HG03354 (cell line): ENCODE data around the gene SPX.

ENCODE experiments used
- ATAC-seq: cut with Tn5 transposase; IDR thresholded peaks from one replicate; pipeline ENCODE4 v1.9.1; 2021; ENCODE audit warnings: mild to moderate bottlenecking; ENCODE audit not compliant: unreplicated experiment, poor library complexity, severe bottlenecking

The SPX gene

GRCh38 chr12:21529456-21529855 lies 3.4 kb downstream of the SPX start:
- ATAC-seq = no peak

DNA sequence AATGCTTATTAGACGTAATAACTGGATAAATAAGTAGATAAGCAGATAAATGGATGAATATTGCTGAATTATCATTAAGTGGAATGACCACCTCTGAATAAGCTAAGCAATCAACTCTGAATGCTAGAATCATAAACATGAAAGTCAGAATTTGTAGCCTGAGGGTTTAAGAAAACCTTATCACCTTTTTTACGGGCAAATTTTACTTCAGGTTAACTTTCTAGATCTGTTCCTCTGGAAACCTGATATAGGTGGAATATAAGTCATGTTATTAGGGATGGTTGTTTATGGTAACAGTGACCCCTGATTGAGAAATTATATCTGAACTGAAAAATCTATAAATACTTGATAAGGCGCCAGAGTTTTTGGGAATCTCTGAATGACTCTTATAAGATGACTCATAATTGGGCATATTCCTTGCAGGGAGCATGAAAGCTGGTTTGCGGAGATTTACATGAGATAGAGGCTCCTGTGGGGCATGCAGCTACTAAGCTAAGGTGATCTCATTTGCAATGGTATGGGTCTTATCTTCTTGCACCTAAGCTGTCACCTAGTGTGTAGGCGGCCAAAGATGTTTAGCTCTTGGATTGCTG lies 12.1 kb downstream of the SPX start:
- no peak for ATAC-seq

GRCh38 chr12:21539797-21540196 lies 13.7 kb downstream of the SPX start:
- ATAC-seq = peak; percentile 42

- no peak for ATAC-seq
Observed at GRCh38 chr12:21541773-21542172, 15.7 kb downstream of the SPX start.

DNA sequence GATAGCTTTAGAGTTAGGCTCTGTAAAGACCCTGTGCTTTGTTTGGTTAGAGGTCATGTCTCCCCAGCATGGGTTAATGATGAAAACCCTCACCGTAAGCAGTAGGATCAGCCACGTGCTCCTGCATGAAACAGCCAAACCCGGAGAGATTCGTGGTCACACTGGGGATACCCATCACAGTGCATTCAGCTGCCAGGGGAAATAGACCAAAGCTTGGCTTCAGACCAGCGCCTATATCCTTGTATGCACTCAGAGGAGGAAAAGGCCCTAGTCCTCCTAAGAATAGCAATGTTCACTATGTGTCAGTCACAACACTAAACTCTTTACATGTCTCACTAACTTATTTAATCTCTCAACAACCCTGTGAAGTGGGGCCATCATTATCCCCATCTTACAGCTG lies 16.3 kb downstream of the SPX start:
- no peak for ATAC-seq

- ATAC-seq = no peak
Observed at GRCh38 chr12:21543151-21543550, 17.1 kb downstream of the SPX start.

DNA sequence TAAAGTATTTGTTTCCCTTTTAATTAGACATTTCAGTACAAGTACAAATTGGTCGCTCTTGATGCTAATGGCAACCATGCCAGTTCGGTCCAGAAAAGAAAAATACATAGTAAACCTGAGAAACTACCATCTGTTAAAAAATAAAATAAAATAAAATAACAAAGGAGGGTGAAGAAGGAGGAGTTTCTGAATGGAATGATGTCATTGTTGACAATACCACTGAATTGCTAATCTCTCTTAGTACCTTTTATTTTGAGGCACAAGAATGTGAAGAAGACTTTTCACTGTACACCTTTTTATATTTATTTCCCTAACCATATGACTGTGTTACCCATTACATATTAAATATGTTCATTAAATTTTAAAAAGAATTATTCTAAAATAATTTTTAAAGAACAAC lies 19.5 kb downstream of the SPX start:
- no peak for ATAC-seq

- ATAC-seq = no peak
Observed at GRCh38 chr12:21546716-21547115, 20.6 kb downstream of the SPX start.

- ATAC-seq = no peak
Observed at GRCh38 chr12:21547437-21547836, 21.3 kb downstream of the SPX start.

GRCh38 chr12:21551841-21552465 lies 25.9 kb downstream of the SPX start:
- no peak for ATAC-seq

GRCh38 chr12:21552635-21553328 lies 26.7 kb downstream of the SPX start:
- no peak for ATAC-seq

DNA sequence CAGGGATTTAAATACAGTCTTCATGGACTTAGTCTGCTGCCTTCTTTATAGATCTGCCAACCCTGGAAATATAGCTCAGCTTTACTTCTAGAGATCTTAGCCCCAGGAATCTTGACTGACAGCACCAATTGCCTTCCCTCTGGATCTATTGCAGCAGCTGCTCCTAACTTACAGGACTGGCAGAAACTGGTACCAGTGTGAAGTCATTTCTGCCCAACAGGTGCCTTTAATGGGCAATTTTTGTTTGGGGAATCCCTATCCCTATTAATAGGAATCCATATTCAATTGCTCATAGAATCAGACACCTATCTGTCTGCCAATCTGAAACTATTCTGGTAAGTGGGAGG lies 27.2 kb downstream of the SPX start:
- ATAC-seq = no peak

GRCh38 chr12:21558100-21558679 lies 32.1 kb downstream of the SPX start:
- no peak for ATAC-seq

GRCh38 chr12:21559855-21560569 lies 33.9 kb downstream of the SPX start:
- no peak for ATAC-seq

GRCh38 chr12:21561158-21561557 lies 35.1 kb downstream of the SPX start:
- ATAC-seq = no peak

DNA sequence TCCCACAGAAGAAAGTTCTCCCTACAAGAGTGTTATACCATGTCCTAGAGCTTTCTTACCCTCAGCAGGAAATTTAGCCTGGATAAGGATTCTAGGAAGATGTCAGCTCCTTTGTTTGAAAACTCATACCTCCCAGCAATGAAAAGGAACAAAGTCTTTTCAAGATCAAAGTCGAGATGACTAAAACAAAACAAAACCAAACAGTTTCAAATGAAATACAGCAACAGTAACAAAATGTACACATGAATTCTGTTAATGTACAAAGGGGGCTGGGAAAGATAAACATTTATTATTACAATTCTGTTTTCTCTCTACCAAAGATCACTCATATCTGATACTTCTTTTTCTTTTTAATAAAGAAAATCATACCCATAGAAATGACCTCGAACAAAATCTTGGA lies 36.8 kb downstream of the SPX start:
- ATAC-seq = no peak

GRCh38 chr12:21566223-21566906 lies 40.3 kb downstream of the SPX start:
- ATAC-seq = no peak

- no peak for ATAC-seq
Observed at GRCh38 chr12:21566907-21567394, 40.9 kb downstream of the SPX start.

DNA sequence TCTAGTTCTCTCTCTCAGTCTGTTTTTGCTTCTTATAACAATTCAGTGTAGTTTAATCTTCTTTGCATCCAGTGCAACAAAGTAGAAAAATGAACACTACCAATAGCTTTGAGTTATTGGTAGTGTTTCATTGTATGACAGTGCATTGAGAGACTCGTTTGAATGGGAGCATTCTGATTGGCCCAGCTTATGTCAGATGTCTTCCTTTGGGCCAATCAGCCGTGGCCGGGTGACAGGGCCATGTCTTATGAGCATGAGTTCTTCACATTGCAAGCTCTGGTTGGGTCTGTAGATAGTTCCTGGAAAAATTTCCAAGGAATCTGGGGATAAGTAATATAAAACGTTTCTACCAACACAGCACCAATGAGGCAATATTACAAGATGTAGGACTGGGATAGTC lies 42.0 kb downstream of the SPX start:
- no peak for ATAC-seq

DNA sequence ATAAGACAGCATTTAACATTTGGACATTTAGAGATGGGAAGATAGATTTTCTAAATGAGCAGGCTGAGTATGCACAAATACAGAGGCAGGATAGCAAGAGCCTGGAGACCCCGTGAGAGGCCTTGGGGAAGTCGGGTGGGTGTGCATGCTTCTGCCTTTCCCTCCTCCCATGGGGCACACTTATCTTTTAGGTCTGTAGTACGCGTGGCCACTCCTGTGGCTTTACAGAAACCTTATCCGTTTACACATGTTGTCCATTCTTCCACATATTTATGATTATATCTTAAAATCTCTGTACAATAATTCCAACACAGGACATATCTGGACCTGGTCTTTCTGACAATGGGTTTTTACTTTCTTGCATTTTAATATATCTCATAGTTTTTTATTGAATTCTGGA lies 45.0 kb downstream of the SPX start:
- ATAC-seq = no peak
